OCI-LY1 (cell line): ENCODE data around the gene MED4.

Source experiments
- EZH2 ChIP-seq: fragments of 200-600 bp; sonication (generic), shearing (Covaris generic); IDR thresholded peaks from 2 replicates; pipeline ENCODE4 v1.8.0; 2017; ENCODE audit warnings: borderline replicate concordance, mixed run types, mild to moderate bottlenecking, antibody characterized with exemption, low read length, moderate library complexity, mixed read lengths
- TF ChIP-seq, protein P1 (sequence below): fragments of 200-600 bp; sonication (generic), shearing (Covaris generic); IDR thresholded peaks from 2 replicates; pipeline ENCODE4 v1.5.1; 2017; ENCODE audit warnings: mild to moderate bottlenecking, antibody characterized with exemption, low read length, moderate library complexity, mixed read lengths

DNA sequence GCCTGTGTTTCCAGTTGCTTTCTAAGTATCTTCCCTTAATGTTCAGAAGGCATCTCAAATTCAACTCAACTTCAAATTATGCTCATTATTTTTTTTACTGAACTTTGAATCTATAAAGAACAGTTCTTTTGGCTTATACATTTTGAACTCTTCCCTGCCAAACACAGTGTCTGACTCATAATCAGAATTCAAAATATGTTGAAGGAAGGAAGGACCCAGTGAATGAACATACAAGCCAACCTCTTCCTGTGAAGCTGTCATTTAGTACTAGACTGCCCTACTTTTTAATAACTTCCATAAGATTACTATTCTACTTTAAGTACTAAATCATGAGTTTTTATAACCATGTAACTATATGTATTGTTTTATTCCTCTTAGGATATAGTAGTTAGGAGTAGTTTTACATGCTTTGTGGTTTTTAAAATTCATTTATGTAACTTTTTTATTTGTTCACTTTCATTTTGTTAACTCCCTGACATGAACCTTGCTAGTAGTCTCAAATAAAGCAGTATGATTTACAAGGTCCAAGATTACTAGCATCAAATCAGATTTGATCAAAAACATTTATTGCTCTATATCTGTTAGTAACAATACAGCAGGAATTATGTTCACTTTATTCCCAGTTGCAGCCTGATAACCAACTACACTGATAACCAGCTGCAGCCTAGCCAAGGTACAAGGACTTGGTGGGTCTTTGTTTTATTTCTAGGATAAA lies 51.0 kb downstream of the MED4 start:
- TF ChIP-seq, protein P1, sequence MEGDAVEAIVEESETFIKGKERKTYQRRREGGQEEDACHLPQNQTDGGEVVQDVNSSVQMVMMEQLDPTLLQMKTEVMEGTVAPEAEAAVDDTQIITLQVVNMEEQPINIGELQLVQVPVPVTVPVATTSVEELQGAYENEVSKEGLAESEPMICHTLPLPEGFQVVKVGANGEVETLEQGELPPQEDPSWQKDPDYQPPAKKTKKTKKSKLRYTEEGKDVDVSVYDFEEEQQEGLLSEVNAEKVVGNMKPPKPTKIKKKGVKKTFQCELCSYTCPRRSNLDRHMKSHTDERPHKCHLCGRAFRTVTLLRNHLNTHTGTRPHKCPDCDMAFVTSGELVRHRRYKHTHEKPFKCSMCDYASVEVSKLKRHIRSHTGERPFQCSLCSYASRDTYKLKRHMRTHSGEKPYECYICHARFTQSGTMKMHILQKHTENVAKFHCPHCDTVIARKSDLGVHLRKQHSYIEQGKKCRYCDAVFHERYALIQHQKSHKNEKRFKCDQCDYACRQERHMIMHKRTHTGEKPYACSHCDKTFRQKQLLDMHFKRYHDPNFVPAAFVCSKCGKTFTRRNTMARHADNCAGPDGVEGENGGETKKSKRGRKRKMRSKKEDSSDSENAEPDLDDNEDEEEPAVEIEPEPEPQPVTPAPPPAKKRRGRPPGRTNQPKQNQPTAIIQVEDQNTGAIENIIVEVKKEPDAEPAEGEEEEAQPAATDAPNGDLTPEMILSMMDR = no peak
- no peak for TF ChIP-seq EZH2
